ENCODE measurements around the gene INPP5J.
A peak's percentile ranks its signal among the peaks of the same experiment; 100 is the strongest.
"Not testable (repeated sequence)": the region's sequence is repeated elsewhere in the genome, so short reads cannot be mapped to it uniquely, and the experiment has no call there.

INPP5J gene

DNA sequence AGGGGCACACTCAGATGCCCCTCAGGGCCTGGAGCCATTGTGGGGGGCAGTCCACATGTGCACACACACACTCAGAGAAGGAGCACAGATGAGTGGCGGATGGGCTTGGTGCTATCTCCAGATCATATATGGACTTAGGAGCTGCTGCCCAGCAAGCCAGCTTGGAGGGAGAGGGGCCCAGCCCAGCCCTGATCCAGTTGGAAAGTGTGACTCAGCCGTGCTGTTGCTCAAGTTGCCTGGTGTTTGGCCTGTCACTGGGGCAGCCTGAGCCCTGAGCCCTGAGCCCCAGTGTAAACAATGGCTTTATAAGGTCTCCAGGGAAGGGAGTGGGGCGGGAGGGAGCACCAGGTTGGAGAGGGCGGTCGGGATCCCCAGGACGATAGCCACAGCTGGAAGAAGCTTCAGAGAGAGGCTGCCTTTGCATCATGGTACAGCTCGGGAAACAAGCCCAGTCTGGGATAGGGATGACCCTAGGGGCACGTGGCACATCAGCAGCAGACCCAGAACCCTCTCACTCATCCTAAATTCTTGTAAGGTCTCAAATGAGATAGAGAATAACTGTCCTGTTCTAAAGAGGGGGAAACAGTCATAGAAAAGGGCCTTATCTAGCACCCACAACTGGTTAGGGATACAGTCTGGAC, 20.2 kb upstream of the INPP5J start:
- no peak for DNase-seq

DNA sequence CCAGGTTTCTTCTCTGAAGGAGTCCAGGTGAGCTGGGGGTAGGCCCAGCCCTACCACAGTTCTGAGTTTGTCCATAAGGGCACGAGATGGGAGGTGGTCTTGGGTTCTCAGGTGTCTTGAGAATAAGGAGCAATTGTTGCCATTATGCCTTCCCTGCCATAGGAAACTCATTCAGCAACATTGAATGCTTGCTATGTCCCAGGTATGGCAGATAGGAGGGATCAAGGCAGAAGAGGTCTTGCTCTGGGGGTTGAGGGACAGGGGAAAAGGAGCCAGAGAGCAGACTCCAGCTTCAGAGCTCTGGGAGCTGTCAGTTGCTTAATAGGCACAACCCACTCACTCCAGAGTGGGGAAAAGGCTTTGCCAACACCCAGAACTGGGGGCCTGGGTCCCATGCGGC, 19.7 kb upstream of the INPP5J start:
- no peak for DNase-seq

DNA sequence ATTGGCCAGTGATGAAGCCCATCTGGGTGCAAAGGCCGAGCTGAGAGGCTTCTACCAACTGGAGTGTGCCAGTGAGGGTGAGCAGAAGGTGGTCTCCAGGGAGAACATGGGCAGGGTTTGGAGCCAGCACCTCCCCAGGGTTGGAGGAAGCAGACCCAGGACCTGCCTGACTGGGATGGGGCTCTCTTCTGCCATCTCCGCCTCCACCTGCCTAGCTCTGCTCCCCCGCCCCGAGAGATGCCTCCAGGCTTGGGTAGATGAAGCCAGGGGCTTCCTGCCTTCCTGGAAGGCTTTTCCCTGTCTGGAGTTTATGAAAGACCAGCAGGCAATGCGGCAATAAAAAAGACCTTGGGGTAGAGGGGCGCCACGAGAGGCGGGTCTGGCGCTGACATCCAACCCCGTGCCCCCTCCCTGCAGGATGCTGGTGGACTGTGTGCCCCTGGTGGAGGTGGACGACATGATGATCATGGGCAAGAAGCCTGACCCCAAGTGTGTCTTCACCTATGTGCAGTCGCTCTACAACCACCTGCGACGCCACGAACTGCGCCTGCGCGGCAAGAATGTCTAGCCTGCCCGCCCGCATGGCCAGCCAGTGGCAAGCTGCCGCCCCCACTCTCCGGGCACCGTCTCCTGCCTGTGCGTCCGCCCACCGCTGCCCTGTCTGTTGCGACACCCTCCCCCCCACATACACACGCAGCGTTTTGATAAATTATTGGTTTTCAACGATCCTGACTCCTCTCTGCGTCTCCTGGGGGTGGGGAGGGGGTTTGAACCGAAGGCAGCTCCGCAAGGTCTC, 18.7 kb upstream of the INPP5J start:
- no peak for DNase-seq

DNA sequence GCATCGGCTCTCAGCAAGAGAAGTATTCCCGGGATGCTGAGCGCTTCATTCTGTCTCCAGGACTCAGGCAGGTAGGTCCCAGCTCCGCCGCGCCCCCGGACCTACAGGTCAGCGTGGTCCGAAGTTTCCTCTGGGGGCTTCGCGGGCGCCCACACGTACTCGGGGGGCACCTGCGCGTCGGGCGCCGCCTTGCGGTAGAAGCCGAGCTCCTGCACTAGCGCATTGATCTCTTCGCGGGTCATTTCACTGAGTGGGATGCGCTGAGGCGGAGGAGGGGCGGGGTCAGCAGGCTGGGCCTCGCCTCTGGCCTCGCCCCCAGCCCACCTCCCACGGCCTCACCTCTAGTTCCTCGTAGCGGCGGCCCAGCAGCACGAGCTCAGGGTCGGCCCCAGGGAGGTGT, 17.9 kb upstream of the INPP5J start:
- DNase-seq: no peak

DNA sequence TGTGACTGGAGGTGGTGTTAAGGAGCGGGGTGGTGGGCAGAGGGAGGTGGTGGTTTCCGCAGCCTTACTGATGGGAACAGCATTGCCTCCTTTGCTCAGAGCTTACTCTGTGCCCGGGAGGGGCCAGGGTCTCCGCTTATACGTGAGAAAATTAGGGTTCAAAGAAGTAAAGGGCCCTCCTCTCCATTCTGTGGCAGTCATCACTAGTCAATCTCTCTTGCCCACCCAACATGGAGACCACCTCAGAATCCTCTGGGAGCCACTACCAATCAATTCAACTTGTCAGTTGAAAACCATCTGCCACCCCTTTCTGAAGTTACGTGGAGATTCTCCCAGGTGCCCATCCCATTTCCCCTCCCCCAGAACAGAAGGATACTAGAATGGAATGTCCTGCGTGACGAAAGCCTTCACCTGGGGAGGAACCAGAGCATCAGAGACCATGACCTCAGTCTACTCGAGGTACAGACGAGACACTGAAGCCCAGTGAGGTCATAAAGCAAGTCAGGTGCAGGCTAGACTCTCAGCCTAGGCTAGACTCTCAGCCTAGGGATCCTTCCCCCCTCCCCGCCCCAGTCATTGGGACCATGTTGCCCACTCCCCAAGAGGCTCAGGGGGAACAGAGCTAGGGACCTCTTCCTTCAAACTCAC, 17.4 kb upstream of the INPP5J start:
- DNase-seq: peak; percentile 7

DNA sequence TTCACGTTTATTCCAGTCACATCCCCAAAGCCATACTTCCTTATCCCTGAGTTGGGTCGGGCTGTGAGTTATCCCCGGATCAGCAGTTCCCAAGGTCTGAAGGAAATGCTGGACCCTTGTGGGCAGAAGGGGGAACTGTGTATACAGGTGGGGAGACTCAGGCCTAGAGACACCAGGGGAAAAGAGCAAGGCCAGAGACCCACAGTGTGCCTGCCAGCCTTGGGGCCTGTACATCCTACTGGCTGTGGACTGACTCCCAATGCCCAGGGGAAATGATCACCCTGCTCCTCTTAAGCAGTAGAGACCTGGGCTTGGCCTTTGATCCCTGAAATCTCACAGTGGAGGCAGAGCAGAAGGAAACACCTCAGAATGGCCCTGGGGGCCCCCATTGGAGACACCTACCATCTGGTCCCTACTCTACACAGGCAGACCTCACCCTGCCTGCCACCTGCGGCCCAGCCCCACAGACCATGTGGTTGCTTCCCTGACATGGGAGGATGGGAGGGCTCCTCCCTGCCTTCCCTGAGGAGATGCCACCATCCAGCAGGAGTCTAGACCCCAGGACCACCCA, 16.7 kb upstream of the INPP5J start:
- no peak for DNase-seq

DNA sequence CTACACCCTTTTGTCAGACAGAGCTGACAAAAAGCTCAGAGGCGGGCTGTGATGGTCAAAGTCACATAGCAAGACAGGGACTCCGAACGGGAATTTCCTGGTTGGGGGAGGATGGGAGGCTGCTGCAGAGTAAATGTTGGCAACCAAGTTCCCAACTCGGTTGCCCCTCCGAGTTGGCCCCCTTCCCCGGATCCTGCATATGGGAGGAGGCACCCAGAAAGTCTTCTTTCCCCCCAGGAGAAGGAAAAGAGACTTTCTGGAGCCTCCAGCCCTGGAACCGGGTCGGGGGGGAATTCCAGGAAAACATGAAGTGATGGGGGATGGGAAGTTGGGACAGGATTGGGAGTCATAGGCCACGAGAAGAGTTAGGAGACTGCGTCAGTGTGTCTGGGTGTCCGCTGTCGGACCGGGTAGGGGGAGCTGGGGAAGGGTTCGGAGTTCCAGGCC, 16.0 kb upstream of the INPP5J start:
- DNase-seq: no peak

DNA sequence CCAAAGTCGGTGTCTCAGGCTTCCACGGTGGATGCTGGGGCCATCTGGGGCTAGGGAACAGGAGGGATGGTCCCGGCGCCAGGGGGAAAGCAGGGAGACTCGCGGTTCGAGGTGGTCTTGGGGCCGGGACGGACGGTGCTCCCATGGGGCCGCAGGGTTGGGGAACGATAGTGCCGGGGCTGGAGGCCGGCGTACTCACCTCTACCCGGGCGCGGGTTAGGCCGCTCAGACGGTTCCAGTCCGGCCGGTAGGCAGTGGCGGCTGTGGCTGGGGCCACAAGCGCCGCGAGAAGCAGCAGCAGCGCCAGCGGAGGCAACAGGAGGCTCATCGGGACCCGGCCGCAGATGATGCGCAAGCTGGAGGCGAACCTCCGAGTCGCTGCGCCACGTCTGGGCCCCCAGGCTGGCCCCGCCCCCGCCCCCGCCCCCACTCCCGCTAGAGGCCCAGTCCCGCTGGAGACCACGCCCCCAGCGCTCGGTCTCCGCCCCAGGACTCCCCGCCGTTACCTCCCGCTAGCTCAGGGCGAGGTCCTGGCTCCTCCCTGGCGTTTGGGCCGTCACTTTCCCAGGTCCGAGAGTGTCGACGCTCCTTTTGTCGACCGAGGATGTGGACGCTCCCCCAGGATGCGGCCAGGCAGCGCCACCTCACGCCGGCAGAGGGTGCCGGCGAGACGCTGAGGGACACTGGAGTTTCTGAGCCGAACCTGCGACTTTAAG, 15.4 kb upstream of the INPP5J start, which contains the start of gene SELENOM:
Gene SELENOM (minus strand): TSS at position 391 of the 716 bp plus-strand sequence. CDS start 63 bp downstream, at position 328.
- peak; percentile 94 for DNase-seq

DNA sequence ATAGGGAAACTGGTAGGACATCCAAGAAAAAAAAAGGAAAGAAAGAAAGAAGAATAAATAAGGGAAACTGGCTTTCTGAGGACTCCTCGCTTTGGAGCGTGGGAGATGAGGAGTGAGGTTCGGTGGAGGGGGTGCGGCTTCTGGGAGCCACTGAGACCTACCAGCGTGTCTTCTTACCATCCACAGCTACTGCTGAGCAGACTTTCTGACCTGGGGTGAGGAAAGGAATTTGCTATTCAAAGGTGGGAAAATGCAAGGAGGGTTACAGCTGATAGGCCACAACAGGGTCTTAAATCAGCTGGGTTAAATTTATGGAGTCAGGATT, 14.9 kb upstream of the INPP5J start:
- DNase-seq: no peak

DNA sequence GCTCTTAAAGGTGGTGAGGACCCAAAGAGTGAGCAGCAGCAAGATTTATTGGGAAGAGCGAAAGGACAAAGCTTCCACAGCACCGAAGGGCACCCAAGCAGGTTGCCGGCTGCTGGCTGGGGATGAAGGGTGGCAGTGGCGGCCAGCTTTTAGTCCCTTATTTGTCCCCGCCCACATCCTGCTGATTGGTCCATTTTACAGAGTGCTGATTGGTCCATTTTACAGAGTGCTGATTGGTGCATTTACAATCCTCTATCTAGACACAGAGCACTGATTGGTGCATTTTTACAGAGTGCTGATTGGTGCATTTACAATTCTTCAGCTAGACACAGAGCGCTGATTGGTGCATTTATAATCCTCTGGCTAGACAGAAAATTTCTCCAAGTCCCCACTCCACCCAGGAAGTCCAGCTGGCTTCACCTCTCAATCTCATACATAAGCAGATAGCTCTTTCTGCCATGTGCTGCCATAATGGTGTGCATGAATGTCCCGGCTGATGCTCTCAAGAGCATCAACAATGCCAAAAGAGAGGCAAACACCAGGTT, 10.1 kb upstream of the INPP5J start:
- not testable (repeated sequence) for DNase-seq

DNA sequence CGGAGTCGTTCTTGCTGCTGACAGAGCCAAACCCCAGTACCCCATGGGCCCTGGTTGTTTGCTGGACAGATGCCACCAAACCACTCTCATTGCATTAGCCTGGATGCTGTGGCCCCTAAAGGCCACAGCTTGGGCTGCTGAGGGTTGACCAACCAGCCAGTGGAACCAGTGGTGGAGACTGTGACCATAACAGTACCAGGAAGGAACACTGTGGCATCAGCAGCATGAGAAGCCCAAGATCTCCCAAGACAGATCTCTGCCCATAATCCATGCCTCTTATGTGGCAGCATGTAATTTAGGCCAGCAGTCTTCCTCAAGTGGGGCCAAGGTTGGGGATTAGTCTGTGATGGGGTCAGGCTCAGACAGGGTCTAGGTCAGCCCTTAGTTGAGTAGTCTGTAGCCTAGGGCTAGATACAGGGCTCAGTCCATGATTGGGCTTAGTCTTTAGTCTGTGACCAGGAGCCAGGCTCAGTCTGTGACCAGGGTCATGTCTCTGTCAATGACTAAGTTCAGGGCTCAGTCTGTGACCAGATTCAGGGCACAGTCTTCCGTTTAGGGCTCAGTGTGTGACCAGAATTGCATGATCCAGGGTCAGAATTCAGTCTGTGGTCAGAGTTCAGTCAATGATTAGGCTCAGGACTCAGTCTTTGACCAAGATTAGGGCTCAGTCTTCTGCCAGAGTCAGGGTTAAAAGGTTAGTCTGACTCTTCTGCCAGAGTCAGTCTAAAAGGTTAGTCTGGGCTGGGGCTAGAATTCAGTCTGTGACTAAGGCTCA, 4.5 kb upstream of the INPP5J start:
- no peak for DNase-seq

DNA sequence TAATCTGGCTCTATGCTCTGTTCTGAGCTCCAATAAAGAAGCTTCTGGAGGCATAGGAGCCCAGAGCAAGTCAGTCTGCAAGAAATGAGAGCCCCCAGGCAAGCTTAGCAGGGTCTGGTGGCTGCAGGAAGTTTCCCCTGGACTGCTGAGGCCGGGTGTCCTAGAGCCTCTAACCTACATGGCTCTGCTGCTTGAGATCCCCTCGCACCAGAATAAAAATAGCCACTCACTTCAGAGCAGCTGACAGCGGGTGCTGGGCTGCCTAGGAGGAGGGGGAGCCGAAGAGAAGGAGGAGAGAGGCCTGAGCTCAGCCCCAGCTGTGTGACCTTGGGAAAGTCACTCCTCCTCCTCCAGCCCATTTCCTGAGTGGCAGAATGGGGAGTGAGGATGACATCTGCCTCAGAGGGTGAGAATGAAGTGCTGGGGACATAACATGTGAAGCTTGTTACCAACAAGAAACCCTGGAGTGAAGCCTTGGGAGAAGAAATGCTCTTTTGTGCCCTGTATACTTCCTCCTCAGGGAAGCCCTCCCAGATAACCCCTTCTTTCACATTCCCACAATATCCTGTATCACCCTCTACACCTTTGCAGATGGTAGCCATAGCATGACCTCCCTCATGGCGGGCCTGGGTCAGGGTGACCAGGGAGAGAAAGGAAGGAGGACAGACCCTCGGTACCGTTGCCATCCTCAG, 3.6 kb upstream of the INPP5J start:
- DNase-seq: no peak

DNA sequence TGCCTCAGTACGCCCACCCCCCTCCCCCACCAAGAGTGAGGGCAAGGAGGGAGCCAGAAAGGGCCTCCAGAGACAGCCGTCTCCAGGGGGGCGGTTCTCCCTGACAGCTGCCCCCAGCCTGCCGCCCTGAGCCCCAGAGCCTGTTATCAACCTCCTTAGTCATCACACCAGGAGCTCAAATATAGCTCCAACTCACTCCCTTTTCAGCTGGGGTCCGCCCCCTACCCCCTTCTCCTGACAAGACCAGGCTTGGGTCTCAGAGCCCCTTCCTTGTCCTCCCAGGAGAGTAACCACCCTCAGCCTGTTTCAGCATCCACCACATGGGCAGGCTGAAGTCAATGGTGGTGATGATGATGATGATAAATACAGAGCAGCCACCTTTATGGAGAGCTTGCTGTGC, 2.5 kb upstream of the INPP5J start:
- no peak for DNase-seq

DNA sequence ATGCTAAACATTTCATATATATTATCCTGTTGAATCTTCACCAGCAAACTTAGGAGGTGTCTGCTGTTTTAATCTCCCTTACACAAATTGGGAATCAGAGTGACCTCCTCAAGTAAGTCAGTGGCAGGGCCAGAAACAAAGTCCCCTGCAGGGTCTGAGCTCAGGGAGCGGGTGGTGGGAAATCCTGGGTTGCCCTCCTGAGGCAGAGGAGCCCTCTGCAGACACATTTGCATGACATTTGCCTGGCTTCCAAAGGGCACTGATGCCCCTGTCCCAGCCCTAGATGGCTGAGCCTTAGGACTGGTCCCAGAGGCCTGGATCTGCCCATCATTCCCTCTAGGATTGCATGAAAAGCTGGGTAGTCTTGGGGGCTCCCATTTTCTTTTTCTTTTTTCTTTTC, 2.1 kb upstream of the INPP5J start:
- DNase-seq: no peak

DNA sequence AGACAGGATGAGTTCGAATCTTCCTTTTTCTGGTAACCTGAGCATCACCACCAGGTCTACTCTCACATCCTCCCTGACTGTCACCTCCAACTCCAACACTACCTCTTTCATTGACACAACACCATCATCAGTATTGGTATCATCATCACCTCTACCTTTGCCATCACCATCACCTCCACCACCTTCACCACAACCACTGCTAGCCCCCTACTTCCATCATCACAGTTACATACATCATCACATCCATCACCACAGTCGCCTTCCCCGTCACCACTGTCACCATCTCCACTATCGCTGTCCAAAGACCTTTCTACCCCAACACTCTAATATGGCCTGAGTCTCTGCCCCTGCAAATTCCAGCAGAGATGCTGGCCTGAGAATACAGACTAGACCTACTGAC, 1.4 kb upstream of the INPP5J start:
- no peak for DNase-seq

DNA sequence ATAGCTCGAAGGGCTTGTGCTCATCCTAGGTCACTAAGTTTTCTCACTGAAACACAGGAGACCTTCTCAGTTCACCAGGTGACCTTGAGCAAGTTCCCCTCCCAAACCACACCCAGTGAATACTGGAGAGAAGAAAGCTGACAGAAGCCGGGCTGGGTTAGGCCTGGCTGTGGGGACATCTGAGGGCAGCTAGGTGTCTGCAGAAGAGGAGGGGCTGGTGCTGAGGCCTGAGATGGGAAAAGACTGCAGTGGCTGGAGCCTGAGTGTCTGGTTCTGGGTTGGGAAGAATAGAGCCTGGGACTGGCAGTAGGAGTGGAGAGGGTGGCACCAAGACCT, 602 bp upstream of the INPP5J start:
- DNase-seq: no peak

DNA sequence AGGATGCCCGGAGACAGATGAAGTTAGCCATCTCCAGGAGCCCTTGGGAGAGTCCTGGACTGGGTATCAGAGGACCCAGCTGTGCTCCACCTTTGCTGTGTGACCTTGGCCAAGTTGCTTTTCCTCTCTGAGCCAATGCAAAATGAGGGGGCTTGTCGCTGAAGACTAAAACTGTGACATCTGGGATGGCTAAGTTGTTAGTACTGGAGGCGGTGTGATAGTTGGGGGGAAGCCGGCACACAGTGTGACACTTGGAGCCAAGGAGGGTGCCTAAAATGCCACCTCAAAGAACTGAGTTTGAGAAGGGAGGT, 481 bp downstream of the INPP5J start:
- DNase-seq: no peak

DNA sequence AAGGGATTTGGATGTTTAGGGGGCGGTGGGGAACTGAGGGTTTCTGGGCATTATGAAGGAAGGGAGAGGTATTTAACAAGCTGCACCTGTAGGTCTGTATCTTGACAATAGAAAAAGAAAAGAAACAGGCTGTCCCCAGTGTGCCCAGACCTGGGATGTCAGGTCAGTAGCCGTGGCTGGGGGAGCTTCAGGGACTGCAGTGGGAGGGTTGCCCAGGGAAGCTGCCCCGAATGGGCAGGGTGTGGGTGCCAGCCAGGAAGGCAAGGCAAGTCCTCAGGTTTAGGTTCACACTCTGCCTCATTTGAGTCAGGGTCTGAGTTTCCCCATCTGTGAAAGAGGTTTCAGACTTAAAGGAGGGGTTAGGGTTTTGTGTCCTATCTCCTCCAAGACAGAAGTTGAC, 1.5 kb downstream of the INPP5J start:
- no peak for DNase-seq

DNA sequence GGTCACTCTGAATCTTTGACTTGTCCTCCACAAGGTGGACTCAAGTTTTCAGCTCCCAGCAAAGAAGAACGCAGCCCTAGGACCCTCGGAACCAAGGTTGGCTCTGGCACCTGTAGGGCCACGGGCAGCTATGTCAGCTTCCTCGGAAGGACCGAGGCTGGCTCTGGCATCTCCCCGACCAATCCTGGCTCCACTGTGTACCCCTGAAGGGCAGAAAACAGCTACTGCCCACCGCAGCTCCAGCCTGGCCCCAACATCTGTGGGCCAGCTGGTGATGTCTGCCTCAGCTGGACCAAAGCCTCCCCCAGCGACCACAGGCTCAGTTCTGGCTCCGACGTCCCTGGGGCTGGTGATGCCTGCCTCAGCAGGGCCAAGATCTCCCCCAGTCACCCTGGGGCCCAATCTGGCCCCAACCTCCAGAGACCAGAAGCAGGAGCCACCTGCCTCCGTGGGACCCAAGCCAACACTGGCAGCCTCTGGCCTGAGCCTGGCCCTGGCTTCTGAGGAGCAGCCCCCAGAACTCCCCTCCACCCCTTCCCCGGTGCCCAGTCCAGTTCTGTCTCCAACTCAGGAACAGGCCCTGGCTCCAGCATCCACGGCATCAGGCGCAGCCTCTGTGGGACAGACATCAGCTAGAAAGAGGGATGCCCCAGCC, 2.2 kb downstream of the INPP5J start:
- no peak for DNase-seq

DNA sequence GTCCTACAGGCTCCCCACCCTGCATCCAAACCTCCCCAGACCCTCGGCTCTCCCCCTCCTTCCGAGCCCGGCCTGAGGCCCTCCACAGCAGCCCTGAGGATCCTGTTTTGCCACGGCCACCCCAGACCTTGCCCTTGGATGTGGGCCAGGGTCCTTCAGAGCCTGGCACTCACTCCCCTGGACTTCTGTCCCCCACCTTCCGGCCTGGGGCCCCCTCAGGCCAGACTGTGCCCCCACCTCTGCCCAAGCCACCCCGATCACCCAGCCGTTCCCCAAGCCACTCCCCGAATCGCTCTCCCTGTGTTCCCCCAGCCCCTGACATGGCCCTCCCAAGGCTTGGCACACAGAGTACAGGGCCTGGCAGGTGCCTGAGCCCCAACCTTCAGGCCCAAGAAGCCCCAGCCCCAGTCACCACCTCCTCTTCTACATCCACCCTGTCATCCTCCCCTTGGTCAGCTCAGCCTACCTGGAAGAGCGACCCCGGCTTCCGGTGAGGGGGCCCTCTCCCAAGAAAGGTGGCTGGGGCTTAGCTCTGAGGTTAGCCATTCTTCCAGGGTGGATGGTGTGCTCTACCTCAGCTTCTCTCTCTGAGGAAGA, 2.9 kb downstream of the INPP5J start:
- DNase-seq: no peak

Data from DMS53 (cell line).